ENCODE measurements around the gene SMG6. TPM values are rescaled to one million over a fixed set of nuclear protein-coding genes. Genes with fewer than 3 reads are reported as not detected.
"Not testable (repeated sequence)": the region's sequence is repeated elsewhere in the genome, so short reads cannot be mapped to it uniquely, and the experiment has no call there.

The SMG6 gene
- total and polyA plus RNA-seq, 2 of the 13 experiments (the other 11 are each of a cell fraction or from before 2014, with no cell fraction given): 4.6 to 14.6 TPM

GRCh38 chr17:2142682-2143081, 160.9 kb downstream of the SMG6 start:
- H3K4me2 ChIP-seq (ENCODE audit: low read depth, low read length); CTCF ChIA-PET (ENCODE audit: low intra/inter-chr PET ratio, low total read pairs); H3K27ac ChIP-seq (ENCODE audit: extremely low read length, insufficient read depth, low read length); FAIRE-seq; intact Hi-C loops (cut with micrococcal nuclease; ENCODE audit: unreplicated experiment); H4K20me1 ChIP-seq (ENCODE audit: insufficient read depth, low read length); H3K9me3 ChIP-seq (ENCODE audit: low read length); in situ Hi-C loops (cut with HindIII; ENCODE audit: extremely low pct_ligation_motif_present, low pct_unique_long_range_greater_than_20kb); H3K4me3 ChIP-seq (replicated peaks in 1 of 3; ENCODE audit: insufficient read depth in 1 of 3, low read depth in 2 of 3, low read length in 3 of 3); H3K79me2 ChIP-seq (ENCODE audit: insufficient read depth, low read length); H3K27me3 ChIP-seq (ENCODE audit: control insufficient read depth in 1 of 2, insufficient read depth in 2 of 2, low read length in 2 of 2); H2AFZ ChIP-seq (ENCODE audit: low read length); H3K36me3 ChIP-seq (replicated peaks in 1 of 2; ENCODE audit: control insufficient read depth in 1 of 2, insufficient read depth in 2 of 2, low read length in 2 of 2); H3K9ac ChIP-seq (ENCODE audit: insufficient read depth, low read depth, low read length); BruUV-seq (replicated peaks); TF ChIP-seq SOX6 (IDR thresholded peaks at IDR 0.05): not testable (repeated sequence)
- POLR2A ChIA-PET: interaction anchor here (0.7 kb wide), 1 partner anchor 87 kb away, joined by 3 read pairs; no protein-coding TSS in a partner anchor
- H3K4me1 ChIP-seq (ENCODE audit: insufficient read depth, low read length): peaks cover 42% of the 10 kb centered on the region
- ATAC-seq: peak; percentile 31; the same call in 1 of the 3 replicates
- DNase-seq (ENCODE audit: low spot score): peak; percentile 61
- 85% methylated on average over 8 of the region's 8 CpGs for WGBS (ENCODE audit: low lambda C conversion rate)
- TF ChIP-seq ZNF362 (CRISPR knock-in tag; IDR thresholded peaks at IDR 0.05; ENCODE audit: borderline replicate concordance) (peak; percentile 93), HMG20A (CRISPR knock-in tag; IDR thresholded peaks at IDR 0.05; ENCODE audit: borderline replicate concordance) (0 out of 2 replicates have a peak, but pooled peaks have one; percentile 42), ZNF460 (CRISPR knock-in tag; IDR thresholded peaks at IDR 0.05; ENCODE audit: borderline replicate concordance) (peak; percentile 98), BCL6 (CRISPR knock-in tag; IDR thresholded peaks at IDR 0.05) (peak; percentile 38), SOX6 (CRISPR knock-in tag; IDR thresholded peaks at IDR 0.05) (0 out of 2 replicates have a peak, but pooled peaks have one; percentile 32), HDAC2 (CRISPR knock-in tag; IDR thresholded peaks at IDR 0.05) (0 out of 2 replicates have a peak, but pooled peaks have one; percentile 29), ARID5B (CRISPR knock-in tag; IDR thresholded peaks at IDR 0.05) (peak; percentile 61), RCOR2 (CRISPR knock-in tag; IDR thresholded peaks at IDR 0.05) (peak; percentile 76), ZMYM4 (CRISPR knock-in tag; IDR thresholded peaks at IDR 0.05) (peak; percentile 66; the same call in 1 of the 2 replicates), POGZ (CRISPR knock-in tag; IDR thresholded peaks at IDR 0.05) (peak; percentile 93), NCOA2 (CRISPR knock-in tag; IDR thresholded peaks at IDR 0.05) (0 out of 2 replicates have a peak, but pooled peaks have one; percentile 18), TEAD3 (CRISPR knock-in tag; optimal IDR thresholded peaks at IDR 0.05; ENCODE audit: borderline replicate concordance) (peak; percentile 50), ZBTB37 (CRISPR knock-in tag; IDR thresholded peaks at IDR 0.05) (peak; percentile 64; the same call in 1 of the 2 replicates), ZGPAT (CRISPR knock-in tag; IDR thresholded peaks at IDR 0.05) (peak; percentile 60; the same call in 1 of the 2 replicates), ZMYM2 (CRISPR knock-in tag; IDR thresholded peaks at IDR 0.05) (peak; percentile 95), HOXA3 (CRISPR knock-in tag; IDR thresholded peaks at IDR 0.05) (0 out of 2 replicates have a peak, but pooled peaks have one; percentile 33), FOXJ3 (CRISPR knock-in tag; IDR thresholded peaks at IDR 0.05; ENCODE audit: borderline replicate concordance) (0 out of 2 replicates have a peak, but pooled peaks have one; percentile 30), GATAD2A (CRISPR knock-in tag; IDR thresholded peaks at IDR 0.05) (peak; percentile 51)

All from HepG2 (cell line).